HG02943 (cell line): ENCODE data around the gene LTF.

Source experiments
- ATAC-seq: cut with Tn5 transposase; IDR thresholded peaks from one replicate; pipeline ENCODE4 v1.9.1; 2021; ENCODE audit warnings: mild to moderate bottlenecking, low read depth, moderate library complexity; ENCODE audit not compliant: unreplicated experiment

The LTF gene

GRCh38 chr3:46470831-46471230, 6.1 kb upstream of the LTF start:
- ATAC-seq: no peak

- no peak for ATAC-seq
Observed at GRCh38 chr3:46469680-46470357, 5.1 kb upstream of the LTF start.

- ATAC-seq: no peak
Observed at GRCh38 chr3:46468753-46469600, 4.3 kb upstream of the LTF start.

- ATAC-seq: no peak
Observed at GRCh38 chr3:46467562-46467961, 2.9 kb upstream of the LTF start.

GRCh38 chr3:46466871-46467403, 2.2 kb upstream of the LTF start:
- ATAC-seq: no peak

GRCh38 chr3:46466273-46466672, 1.6 kb upstream of the LTF start:
- no peak for ATAC-seq

- no peak for ATAC-seq
Observed at GRCh38 chr3:46465196-46465520, 453 bp upstream of the LTF start.

- no peak for ATAC-seq
Observed at GRCh38 chr3:46463868-46464241, 850 bp downstream of the LTF start.

GRCh38 chr3:46463120-46463867, 1.4 kb downstream of the LTF start:
- no peak for ATAC-seq

- no peak for ATAC-seq
Observed at GRCh38 chr3:46462511-46462910, 2.2 kb downstream of the LTF start.

- ATAC-seq: no peak
Observed at GRCh38 chr3:46462111-46462510, 2.6 kb downstream of the LTF start.

GRCh38 chr3:46460051-46460450, 4.7 kb downstream of the LTF start:
- ATAC-seq: no peak

- no peak for ATAC-seq
Observed at GRCh38 chr3:46456118-46456517, 8.6 kb downstream of the LTF start.

GRCh38 chr3:46455231-46456115, 9.2 kb downstream of the LTF start:
- no peak for ATAC-seq

- no peak for ATAC-seq
Observed at GRCh38 chr3:46454606-46455005, 10.1 kb downstream of the LTF start.

- ATAC-seq: no peak
Observed at GRCh38 chr3:46454209-46454595, 10.5 kb downstream of the LTF start.

- ATAC-seq: no peak
Observed at GRCh38 chr3:46453526-46454208, 11.0 kb downstream of the LTF start.

- ATAC-seq: no peak
Observed at GRCh38 chr3:46449755-46450552, 14.8 kb downstream of the LTF start.

- no peak for ATAC-seq
Observed at GRCh38 chr3:46448721-46449120, 16.0 kb downstream of the LTF start.
